Chondrocyte (in vitro differentiated cells): Measurements from ENCODE around the gene ZNF30. TPM values are rescaled to one million over a fixed set of nuclear protein-coding genes. Genes with fewer than 3 reads are reported as not detected.

Source experiments
- DNase-seq: peaks from one replicate; pipeline ENCODE4 v3.0.0; 2021; ENCODE audit warnings: mixed read lengths, low spot score
- H3K27ac Mint-ChIP-seq: one replicate; pipeline ENCODE4 v1.8.0; 2021; ENCODE audit warnings: mild to moderate bottlenecking, moderate library complexity, mixed read lengths; ENCODE audit not compliant: unreplicated experiment
- H3K27me3 Mint-ChIP-seq: 2 replicates; pipeline ENCODE4 v1.8.0; 2021; ENCODE audit warnings: low read depth, mixed read lengths
- H3K36me3 Mint-ChIP-seq: 2 replicates; pipeline ENCODE4 v1.8.0; 2021; ENCODE audit warnings: low read depth, mixed read lengths
- H3K4me1 Mint-ChIP-seq: 2 replicates; pipeline ENCODE4 v1.8.0; 2021; ENCODE audit warnings: low read depth, mild to moderate bottlenecking, mixed read lengths
- H3K4me3 Mint-ChIP-seq: one replicate; pipeline ENCODE4 v1.8.0; 2021; ENCODE audit warnings: mild to moderate bottlenecking, moderate library complexity, mixed read lengths; ENCODE audit not compliant: unreplicated experiment
- H3K9me3 Mint-ChIP-seq: 2 replicates; pipeline ENCODE4 v1.8.0; 2021; ENCODE audit warnings: low read depth, mixed read lengths
- total RNA-seq: library from RNA; stranded (reverse); gene quantifications from 3 replicates; pipeline ENCODE4 v1.2.1, GENCODE V29; 2021
- TF ChIP-seq, protein P1 (sequence below): fragments of 200-600 bp; sonication (generic); IDR thresholded peaks from 2 replicates; pipeline ENCODE4 v1.5.0; 2021; ENCODE audit warnings: antibody characterized with exemption, mild to moderate bottlenecking, moderate library complexity

The ZNF30 gene
- total RNA-seq, 1 donor from 2014 or later: 2.8 TPM

GRCh38 chr19:34943861-34944573 is 17.3 kb downstream of the ZNF30 start:
- H3K36me3 Mint-ChIP-seq: peaks cover 54% of the 10 kb centered on the region
- no peaks in the 10 kb centered on the region for H3K27me3 Mint-ChIP-seq
- no peaks in the 10 kb centered on the region for H3K4me1 Mint-ChIP-seq
- H3K4me3 Mint-ChIP-seq: no peak overlapping the region
- TF ChIP-seq, protein P1, sequence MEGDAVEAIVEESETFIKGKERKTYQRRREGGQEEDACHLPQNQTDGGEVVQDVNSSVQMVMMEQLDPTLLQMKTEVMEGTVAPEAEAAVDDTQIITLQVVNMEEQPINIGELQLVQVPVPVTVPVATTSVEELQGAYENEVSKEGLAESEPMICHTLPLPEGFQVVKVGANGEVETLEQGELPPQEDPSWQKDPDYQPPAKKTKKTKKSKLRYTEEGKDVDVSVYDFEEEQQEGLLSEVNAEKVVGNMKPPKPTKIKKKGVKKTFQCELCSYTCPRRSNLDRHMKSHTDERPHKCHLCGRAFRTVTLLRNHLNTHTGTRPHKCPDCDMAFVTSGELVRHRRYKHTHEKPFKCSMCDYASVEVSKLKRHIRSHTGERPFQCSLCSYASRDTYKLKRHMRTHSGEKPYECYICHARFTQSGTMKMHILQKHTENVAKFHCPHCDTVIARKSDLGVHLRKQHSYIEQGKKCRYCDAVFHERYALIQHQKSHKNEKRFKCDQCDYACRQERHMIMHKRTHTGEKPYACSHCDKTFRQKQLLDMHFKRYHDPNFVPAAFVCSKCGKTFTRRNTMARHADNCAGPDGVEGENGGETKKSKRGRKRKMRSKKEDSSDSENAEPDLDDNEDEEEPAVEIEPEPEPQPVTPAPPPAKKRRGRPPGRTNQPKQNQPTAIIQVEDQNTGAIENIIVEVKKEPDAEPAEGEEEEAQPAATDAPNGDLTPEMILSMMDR: no peak
- peaks cover 59% of the 10 kb centered on the region for H3K9me3 Mint-ChIP-seq
- no peak overlapping the region for H3K27ac Mint-ChIP-seq
- DNase-seq: no peak

DNA sequence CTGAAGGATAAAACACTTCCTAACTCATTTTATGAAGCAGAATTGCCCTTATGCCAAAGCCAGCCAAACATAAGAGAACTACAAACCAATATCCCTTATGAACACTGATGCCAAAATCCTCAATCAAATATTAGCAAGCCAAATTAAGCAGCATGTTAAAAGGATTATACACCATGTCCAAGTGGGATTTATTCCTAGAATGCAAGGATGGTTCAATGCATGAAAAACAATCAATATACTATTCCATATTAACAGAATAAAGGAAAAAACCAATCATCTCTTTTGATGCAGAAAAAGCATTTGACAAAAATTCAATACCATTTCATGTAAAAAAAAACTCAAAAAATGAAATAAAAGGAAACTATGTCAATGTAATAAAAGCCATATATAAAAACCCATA is 26.4 kb downstream of the ZNF30 start:
- Mint-ChIP-seq H3K27ac (no peak overlapping the region), H3K27me3 (no peaks in the 10 kb centered on the region), H3K36me3 (peaks cover 59% of the 10 kb centered on the region), H3K4me3 (no peak overlapping the region), H3K9me3 (peaks cover 63% of the 10 kb centered on the region), H3K4me1 (no peaks in the 10 kb centered on the region)
- TF ChIP-seq, protein P1: no peak
- DNase-seq: no peak

DNA sequence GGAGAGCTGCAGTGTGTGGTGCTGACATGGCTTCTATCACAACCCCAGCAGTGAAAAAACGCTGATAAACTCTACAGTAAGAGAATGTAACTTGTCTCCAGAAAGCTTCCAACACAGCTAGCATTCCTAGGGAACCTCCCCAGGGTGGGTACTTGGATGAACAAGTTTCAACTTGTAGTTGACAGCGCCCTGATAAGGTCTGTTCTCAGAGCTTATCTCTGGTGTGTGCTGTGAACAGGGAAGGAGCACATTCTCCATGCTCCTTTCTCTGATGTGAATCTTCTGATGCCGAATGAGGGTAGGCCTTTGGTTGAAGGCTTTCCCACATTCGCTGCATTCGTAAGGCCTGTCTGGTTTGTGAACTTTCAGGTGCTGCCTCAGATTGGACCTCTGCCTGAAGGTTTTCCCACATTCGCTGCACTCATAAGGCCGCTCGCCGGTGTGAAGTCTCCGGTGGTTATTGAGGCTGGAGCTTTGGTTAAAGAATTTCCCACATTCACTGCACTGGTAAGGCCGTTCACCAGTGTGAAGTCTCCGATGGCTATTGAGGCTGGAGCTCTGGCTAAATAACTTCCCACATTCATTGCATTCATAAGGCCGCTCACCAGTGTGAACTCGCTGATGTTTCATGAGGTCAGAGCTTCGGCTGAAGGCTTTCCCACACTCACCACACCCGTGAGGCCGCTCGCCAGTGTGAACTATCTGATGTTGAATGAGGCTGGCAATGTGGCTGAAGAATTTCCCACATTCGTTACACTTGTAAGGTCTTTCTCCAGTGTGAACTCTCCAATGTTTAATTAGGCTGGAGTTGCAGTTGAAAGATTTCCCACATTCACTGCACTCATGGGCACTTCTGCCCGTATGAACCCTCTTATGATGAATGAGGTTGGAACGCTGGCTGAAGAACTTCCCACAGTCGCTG is 31.4 kb downstream of the ZNF30 start:
- Mint-ChIP-seq H3K36me3 (peaks cover 66% of the 10 kb centered on the region), H3K4me3 (no peak overlapping the region), H3K27ac (no peak overlapping the region), H3K9me3 (peaks cover 59% of the 10 kb centered on the region), H3K4me1 (peaks cover 14% of the 10 kb centered on the region), H3K27me3 (no peaks in the 10 kb centered on the region)
- TF ChIP-seq, protein P1: no peak
- DNase-seq: no peak

- Mint-ChIP-seq H3K27me3 (no peaks in the 10 kb centered on the region), H3K9me3 (peaks cover 49% of the 10 kb centered on the region), H3K4me3 (no peak overlapping the region), H3K27ac (no peak overlapping the region), H3K4me1 (peaks cover 17% of the 10 kb centered on the region), H3K36me3 (peaks cover 59% of the 10 kb centered on the region)
- TF ChIP-seq, protein P1: no peak
- no peak for DNase-seq
Measured at GRCh38 chr19:34959021-34959420, 32.3 kb downstream of the ZNF30 start.

GRCh38 chr19:34960103-34960805 is 33.6 kb downstream of the ZNF30 start:
- H3K36me3 Mint-ChIP-seq: peaks cover 51% of the 10 kb centered on the region
- H3K9me3 Mint-ChIP-seq: peaks cover 44% of the 10 kb centered on the region
- no peaks in the 10 kb centered on the region for H3K27me3 Mint-ChIP-seq
- peaks cover 17% of the 10 kb centered on the region for H3K4me1 Mint-ChIP-seq
- no peak for DNase-seq
- TF ChIP-seq, protein P1: no peak
- no peak overlapping the region for H3K27ac Mint-ChIP-seq
- H3K4me3 Mint-ChIP-seq: no peak overlapping the region
